Kidney (tissue), 22 donors: ENCODE measurements around the gene CFAP210. TPM values are rescaled to one million over a fixed set of nuclear protein-coding genes. Genes with fewer than 3 reads are reported as not detected.

Source experiments
- DNase-seq, 5 donors: peaks; one replicate each; pipeline ENCODE4 v3.0.0-alpha.2; 2013 to 2020
- FAIRE-seq: peaks from 2 replicates; lab custom pipeline; 2012; peaks lifted over from hg19 to GRCh38; lab: Jason Lieb, UNC
- H3K27ac ChIP-seq, 2 donors: one replicate each; pipeline ENCODE4 v1.7.0; 2013; ENCODE audit warnings: low read depth in 2 of 2, low read length in 2 of 2, inconsistent platforms in 1 of 2
- H3K27me3 ChIP-seq: one replicate; pipeline ENCODE4 v1.7.1; 2013; ENCODE audit warnings: low read length, inconsistent platforms; ENCODE audit not compliant: control insufficient read depth, insufficient read depth
- H3K36me3 ChIP-seq, 3 donors: one replicate each; pipeline versions ENCODE4 v1.7.0 to v1.7.1; 2013; ENCODE audit warnings: low read length in 3 of 3, control low read depth in 1 of 3, inconsistent platforms in 1 of 3; ENCODE audit not compliant: insufficient read depth in 3 of 3, control insufficient read depth in 2 of 3
- H3K4me1 ChIP-seq, 3 donors: one replicate each; pipeline versions ENCODE4 v1.7.0 to v1.7.1; 2013; ENCODE audit warnings: low read length in 3 of 3, inconsistent platforms in 1 of 3, low read depth in 1 of 3; ENCODE audit not compliant: control insufficient read depth in 2 of 3, insufficient read depth in 2 of 3
- H3K4me3 ChIP-seq, 3 donors: one replicate each; pipeline versions ENCODE4 v1.7.0 to v1.8.1; 2013; ENCODE audit warnings: low read length in 3 of 3, control low read depth in 1 of 3, inconsistent platforms in 1 of 3
- H3K9ac ChIP-seq, 3 donors: one replicate each; pipeline versions ENCODE4 v1.7.0 to v1.7.1; 2013; ENCODE audit warnings: low read length in 3 of 3, control low read depth in 1 of 3, inconsistent platforms in 1 of 3
- H3K9me3 ChIP-seq, 3 donors: one replicate each; pipeline versions ENCODE4 v1.7.0 to v1.7.1; 2013; ENCODE audit warnings: low read length in 3 of 3, control low read depth in 1 of 3, inconsistent platforms in 1 of 3; ENCODE audit not compliant: control insufficient read depth in 2 of 3, insufficient read depth in 1 of 3
- intact Hi-C: fragments of 100-400 bp; cut with DNase I; formaldehyde crosslinking; loops from one replicate; pipeline ENCODE4 v1.11.1; 2022
- long read RNA-seq, 10 donors: library from polyadenylated mRNA in 1 of 10; unstranded in 1 of 10; transcript quantifications; one replicate each; pipeline ENCODE4 v2.0.0 and lab custom pipeline, GENCODE V29; 2021 to 2026
- polyA plus RNA-seq: library from polyadenylated mRNA; stranded (reverse); fragments of 350-450 nt; fragmentation: Illumina TruSeq; extraction: RNeasy Lipid Tissue Mini Kit (QIAGEN cat#74804); gene quantifications from one replicate; pipeline ENCODE4 v1.2.3, GENCODE V29; 2014; ENCODE audit warnings: low read depth, low replicate concordance; ENCODE audit not compliant: insufficient read depth
- total RNA-seq: library from RNA; stranded (reverse); fragmentation: NEBNext Ultra II Directional; extraction: Animal tissue kit (Norgen Biotek cat#: 25700); gene quantifications from one replicate; pipeline ENCODE4 v1.2.1, GENCODE V29; 2021
- TF ChIP-seq, protein P1 (sequence below): IDR thresholded peaks from 3 replicates; pipeline ENCODE4 v1.5.1; 2012; ENCODE audit warnings: mild to moderate bottlenecking, moderate library complexity, borderline replicate concordance; ENCODE audit not compliant: insufficient read depth; ENCODE audit errors: extremely low read depth
- donor health status: control.
- donor health status: control.
- donor health status: control.
- donor health status: control.
- donor health status: control.
- donor health status: DM: yes; HTN: yes; CAD: no.
- donor health status: Normal renal cell carcinoma (clear cell type).

Gene CFAP210, protein sequence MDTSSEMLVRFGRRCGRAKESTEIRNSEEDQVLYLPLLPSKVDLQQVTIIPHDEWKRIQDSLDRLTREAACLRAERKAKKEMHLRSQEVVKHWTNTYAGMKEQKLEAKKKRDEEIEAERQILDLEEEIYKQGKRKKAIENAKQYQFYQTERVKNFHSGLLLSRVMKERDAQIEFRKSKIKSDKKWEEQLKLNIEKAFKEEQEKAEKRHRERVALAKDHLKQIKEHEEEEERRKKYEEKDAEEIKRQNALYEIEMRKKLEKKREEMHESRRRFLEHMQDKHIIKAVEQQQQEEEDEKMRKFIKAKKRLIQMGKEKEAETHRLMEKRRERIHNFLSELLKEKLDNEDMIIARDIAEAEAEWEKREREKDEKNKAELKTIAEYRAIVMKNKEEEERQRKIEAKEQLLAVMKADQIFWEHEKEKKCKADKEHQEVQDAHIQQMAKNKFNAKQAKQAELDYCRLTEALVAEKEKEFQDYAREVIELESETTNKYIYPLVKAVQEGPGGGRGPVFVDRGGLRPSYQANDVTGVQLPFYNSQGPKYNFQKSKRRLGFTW
- total RNA-seq (0.60 TPM), polyA plus RNA-seq (0.65 TPM)
- long read RNA-seq, donor 1 = 0 reads
- long read RNA-seq, donor 2, partial matches to known transcripts = 10 of 10 reads
- long read RNA-seq, donor 2, other reads (novel, unspliced or antisense) = 0 of 10 reads
- long read RNA-seq, donor 3, partial matches to known transcripts = 0 of 1 reads
- long read RNA-seq, donor 3, other reads (novel, unspliced or antisense) = 0 of 1 reads
- long read RNA-seq, donor 4 = 0 reads
- long read RNA-seq, donor 5 = 0 reads
- long read RNA-seq, donor 6 = 0 reads
- long read RNA-seq, donor 7, partial matches to known transcripts = 2 of 10 reads
- long read RNA-seq, donor 7, other reads (novel, unspliced or antisense) = 7 of 10 reads
- long read RNA-seq, donor 8, partial matches to known transcripts = 18 of 18 reads
- long read RNA-seq, donor 8, other reads (novel, unspliced or antisense) = 0 of 18 reads
- long read RNA-seq, donor 9 = 0 reads
- long read RNA-seq, donor 10 = 0 reads

- peak; percentile 69 for FAIRE-seq
- no peaks in the 10 kb centered on the region for H3K9me3 ChIP-seq
- H3K4me3 ChIP-seq = peak within 1 kb of the TSS; percentile 92 to 96 (median 94)
- no peaks in the 10 kb centered on the region for H3K27me3 ChIP-seq
- peak; percentile 98 to 100 (median 98) for DNase-seq
- H3K4me1 ChIP-seq = peaks cover 0 to 11% (median 2%) of the 10 kb centered on the region in 3 donors
- intact Hi-C loops = no loop called here
- peak within 1 kb of the TSS; percentile 41 to 97 (median 74) for H3K9ac ChIP-seq
- peak within 1 kb of the TSS; percentile 62 to 64 for H3K27ac ChIP-seq
- peaks cover 0 to 4% (median 0%) of the 10 kb centered on the region in 3 donors for H3K36me3 ChIP-seq
- TF ChIP-seq, protein P1, sequence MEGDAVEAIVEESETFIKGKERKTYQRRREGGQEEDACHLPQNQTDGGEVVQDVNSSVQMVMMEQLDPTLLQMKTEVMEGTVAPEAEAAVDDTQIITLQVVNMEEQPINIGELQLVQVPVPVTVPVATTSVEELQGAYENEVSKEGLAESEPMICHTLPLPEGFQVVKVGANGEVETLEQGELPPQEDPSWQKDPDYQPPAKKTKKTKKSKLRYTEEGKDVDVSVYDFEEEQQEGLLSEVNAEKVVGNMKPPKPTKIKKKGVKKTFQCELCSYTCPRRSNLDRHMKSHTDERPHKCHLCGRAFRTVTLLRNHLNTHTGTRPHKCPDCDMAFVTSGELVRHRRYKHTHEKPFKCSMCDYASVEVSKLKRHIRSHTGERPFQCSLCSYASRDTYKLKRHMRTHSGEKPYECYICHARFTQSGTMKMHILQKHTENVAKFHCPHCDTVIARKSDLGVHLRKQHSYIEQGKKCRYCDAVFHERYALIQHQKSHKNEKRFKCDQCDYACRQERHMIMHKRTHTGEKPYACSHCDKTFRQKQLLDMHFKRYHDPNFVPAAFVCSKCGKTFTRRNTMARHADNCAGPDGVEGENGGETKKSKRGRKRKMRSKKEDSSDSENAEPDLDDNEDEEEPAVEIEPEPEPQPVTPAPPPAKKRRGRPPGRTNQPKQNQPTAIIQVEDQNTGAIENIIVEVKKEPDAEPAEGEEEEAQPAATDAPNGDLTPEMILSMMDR = no peak
Observed at GRCh38 chr2:169694113-169694893, at the start of gene CFAP210, which contains the start of gene PHOSPHO2. CFAP210 (minus strand) TSS chr2:169694405; CDS start chr2:169694327, 78 bp downstream. PHOSPHO2 (plus strand) TSS chr2:169694469; CDS start chr2:169700972, 6,503 bp downstream.

GRCh38 chr2:169743549-169743948, 49.3 kb upstream of the CFAP210 start:
- DNase-seq = peak in 3 of 5 donors; percentile 37 to 91 (median 60)
- TF ChIP-seq, protein P1 = no peak
- Histone ChIP-seq H3K4me1 (peaks cover 0 to 4% (median 0%) of the 10 kb centered on the region in 3 donors), H3K36me3 (no peaks in the 10 kb centered on the region), H3K9ac (no peak overlapping the region), H3K27ac (no peak overlapping the region), H3K4me3 (no peak overlapping the region), H3K27me3 (no peaks in the 10 kb centered on the region), H3K9me3 (no peaks in the 10 kb centered on the region)
- no peak for FAIRE-seq
- intact Hi-C loops = no loop called here

GRCh38 chr2:169739351-169739750, 45.1 kb upstream of the CFAP210 start:
- Histone ChIP-seq H3K36me3 (no peaks in the 10 kb centered on the region), H3K27me3 (no peaks in the 10 kb centered on the region), H3K4me3 (no peak overlapping the region), H3K4me1 (peaks cover 0 to 4% (median 0%) of the 10 kb centered on the region in 3 donors), H3K9me3 (no peaks in the 10 kb centered on the region), H3K27ac (no peak overlapping the region), H3K9ac (no peak overlapping the region)
- intact Hi-C loops = no loop called here
- no peak for DNase-seq
- TF ChIP-seq, protein P1 = no peak
- FAIRE-seq = no peak
